Pancreas (tissue), 10 donors: ENCODE results near the gene HIF3A. TPM values are rescaled to one million over a fixed set of nuclear protein-coding genes. Genes with fewer than 3 reads are reported as not detected.

ENCODE experiments used
- ATAC-seq, 4 donors: fragments of 200-7000 bp; cut with Tn5 transposase; one replicate each; pipeline versions ENCODE4 v1.8.0 to v1.9.1; 2020; ENCODE audit warnings: mild to moderate bottlenecking in 4 of 4, moderate library complexity in 4 of 4
- DNase-seq, 6 donors: peaks; one replicate each; pipeline ENCODE4 v3.0.0-alpha.2; 2020
- FAIRE-seq: peaks from 2 replicates; lab custom pipeline; 2012; peaks lifted over from hg19 to GRCh38; lab: Jason Lieb, UNC
- H3K27ac ChIP-seq, 4 donors: fragments of 200-600 bp; sonication (generic); 1 replicate in 3 of 4; 2 replicates in 1 of 4; pipeline versions ENCODE4 v1.5.0 to v1.8.0; 2020
- H3K27me3 ChIP-seq, 4 donors: fragments of 200-600 bp; one replicate each; pipeline ENCODE4 v1.8.0; 2021
- H3K36me3 ChIP-seq, 3 donors: fragments of 200-600 bp; sonication (generic) in 1 of 3; one replicate each; pipeline versions ENCODE4 v1.5.0 to v1.8.0; 2020 to 2021
- H3K4me1 ChIP-seq, 3 donors: fragments of 200-600 bp; one replicate each; pipeline ENCODE4 v1.8.0; 2021
- H3K4me3 ChIP-seq, 4 donors: fragments of 200-600 bp; sonication (generic) in 2 of 4; one replicate each; pipeline versions ENCODE4 v1.5.0 to v1.8.0; 2020 to 2021
- H3K9me3 ChIP-seq, 4 donors: fragments of 200-600 bp; one replicate each; pipeline ENCODE4 v1.8.0; 2021
- CTCF ChIP-seq, 4 donors: fragments of 200-600 bp; sonication (generic) in 3 of 4; IDR thresholded peaks; one replicate each; pipeline versions ENCODE4 v1.5.0 to v1.8.0; 2021; ENCODE audit warnings: antibody characterized with exemption in 4 of 4
- WGBS, 2 donors: extraction: QIAGEN DNeasy Blood & Tissue Kit; methylation state at CpG; one replicate each; pipeline ENCODE4 v1.1.7; 2013; 5-methylcytosine and 5-hydroxymethylcytosine counted together
- intact Hi-C, 3 donors: fragments of 100-400 bp; cut with DNase I; formaldehyde crosslinking; loops; one replicate each; pipeline versions ENCODE4 v1.11.1 to v1.14.2; 2022
- polyA plus RNA-seq, 2 donors: library from polyadenylated mRNA; stranded (reverse); fragments of 200-250 nt; gene quantifications; one replicate each; pipeline ENCODE4 v1.2.3, GENCODE V29; 2013
- total RNA-seq, 6 donors: library from RNA; stranded (reverse); fragmentation: NEBNext Ultra II Directional in 4 of 6; extraction: Animal tissue kit (Norgen Biotek cat#: 25700) in 4 of 6; gene quantifications; one replicate each; pipeline versions ENCODE4 v1.2.1 to v1.2.4, GENCODE V29; 2021 to 2023
- donor health status: healthy with polysubstance abuse.
- donor health status: DM: no; HTN: no; CAD: no; lungs with moderate emphysema.
- donor health status: DM: no; HTN: no; CAD: no.
- donor health status: control.
- donor health status: control.
- donor health status: Bipolar disorder and iron deficiency.
- donor health status: DM: yes; HTN: yes; CAD: no.
- donor health status: DM: no; HTN: no; CAD: no.
- donor health status: DM: no; HTN: no; CAD: no.
- donor health status: DM: yes; HTN: yes; CAD: no.

Gene HIF3A
- total and polyA plus RNA-seq, 8 donors: 0.71 to 27.6 (median 5.2) TPM

GRCh38 chr19:46330319-46330918, 33.6 kb downstream of the HIF3A start:
- no peak overlapping the region for H3K27ac ChIP-seq
- no peak for TF ChIP-seq CTCF (IDR thresholded peaks at IDR 0.05)
- no peaks in the 10 kb centered on the region for H3K9me3 ChIP-seq
- no peaks in the 10 kb centered on the region for H3K4me1 ChIP-seq
- no peaks in the 10 kb centered on the region for H3K36me3 ChIP-seq
- H3K27me3 ChIP-seq: no peaks in the 10 kb centered on the region
- ATAC-seq: no peak
- intact Hi-C loops: no loop called here
- no peak for DNase-seq
- no peak for FAIRE-seq
- WGBS, 2 donors: 65 to 83% methylated on average over 2 of the region's 2 CpGs
- H3K4me3 ChIP-seq: no peak overlapping the region

- Histone ChIP-seq H3K9me3 (no peaks in the 10 kb centered on the region), H3K27ac (no peak overlapping the region), H3K4me1 (no peaks in the 10 kb centered on the region), H3K36me3 (no peaks in the 10 kb centered on the region), H3K4me3 (no peak overlapping the region), H3K27me3 (no peaks in the 10 kb centered on the region)
- FAIRE-seq (no peak), DNase-seq (no peak), ATAC-seq (no peak)
- WGBS, 2 donors: 89% methylated on average over 1 of the region's 1 CpG
- TF ChIP-seq CTCF (IDR thresholded peaks at IDR 0.05): no peak
- intact Hi-C loops: no loop called here
Measured at GRCh38 chr19:46337487-46337886, 40.6 kb downstream of the HIF3A start.

GRCh38 chr19:46339446-46339845, 42.6 kb downstream of the HIF3A start:
- no peak for DNase-seq
- no peak for FAIRE-seq
- Histone ChIP-seq H3K36me3 (no peaks in the 10 kb centered on the region), H3K27me3 (no peaks in the 10 kb centered on the region), H3K4me1 (no peaks in the 10 kb centered on the region), H3K9me3 (no peaks in the 10 kb centered on the region), H3K27ac (no peak overlapping the region), H3K4me3 (no peak overlapping the region)
- 62 to 66% methylated on average over 10 of the region's 10 CpGs for WGBS, 2 donors
- no peak for TF ChIP-seq CTCF (IDR thresholded peaks at IDR 0.05)
- intact Hi-C loops: no loop called here
- no peak for ATAC-seq

- DNase-seq: no peak
- 86 to 94% methylated on average over 11 of the region's 11 CpGs for WGBS, 2 donors
- FAIRE-seq: no peak
- H3K36me3 ChIP-seq: no peaks in the 10 kb centered on the region
- H3K4me3 ChIP-seq: no peak overlapping the region
- no peaks in the 10 kb centered on the region for H3K9me3 ChIP-seq
- TF ChIP-seq CTCF (IDR thresholded peaks at IDR 0.05): no peak
- no peaks in the 10 kb centered on the region for H3K27me3 ChIP-seq
- no peak for ATAC-seq
- intact Hi-C loops: no loop called here
- no peak overlapping the region for H3K27ac ChIP-seq
- no peaks in the 10 kb centered on the region for H3K4me1 ChIP-seq
Measured at GRCh38 chr19:46340051-46340659, 43.3 kb downstream of the HIF3A start.

- 47 to 56% methylated on average over 3 of the region's 3 CpGs for WGBS, 2 donors
Measured at GRCh38 chr19:46341937-46342336, 45.1 kb downstream of the HIF3A start.

More at GRCh38 chr19:46341937-46342336, 45.1 kb downstream of the HIF3A start:
- FAIRE-seq (no peak), DNase-seq (no peak), ATAC-seq (no peak)
- Histone ChIP-seq H3K4me1 (no peaks in the 10 kb centered on the region), H3K27me3 (no peaks in the 10 kb centered on the region), H3K36me3 (no peaks in the 10 kb centered on the region), H3K27ac (no peak overlapping the region), H3K9me3 (no peaks in the 10 kb centered on the region), H3K4me3 (no peak overlapping the region)
- no peak for TF ChIP-seq CTCF (IDR thresholded peaks at IDR 0.05)
- intact Hi-C loops: no loop called here
